ENCODE data around the gene THPO. TPM values are rescaled to one million over a fixed set of nuclear protein-coding genes. Genes with fewer than 3 reads are reported as not detected.
A peak's percentile ranks its signal among the peaks of the same experiment; 100 is the strongest.

The THPO gene
- total RNA-seq, 2 donors from 2014 or later = not detected

DNA sequence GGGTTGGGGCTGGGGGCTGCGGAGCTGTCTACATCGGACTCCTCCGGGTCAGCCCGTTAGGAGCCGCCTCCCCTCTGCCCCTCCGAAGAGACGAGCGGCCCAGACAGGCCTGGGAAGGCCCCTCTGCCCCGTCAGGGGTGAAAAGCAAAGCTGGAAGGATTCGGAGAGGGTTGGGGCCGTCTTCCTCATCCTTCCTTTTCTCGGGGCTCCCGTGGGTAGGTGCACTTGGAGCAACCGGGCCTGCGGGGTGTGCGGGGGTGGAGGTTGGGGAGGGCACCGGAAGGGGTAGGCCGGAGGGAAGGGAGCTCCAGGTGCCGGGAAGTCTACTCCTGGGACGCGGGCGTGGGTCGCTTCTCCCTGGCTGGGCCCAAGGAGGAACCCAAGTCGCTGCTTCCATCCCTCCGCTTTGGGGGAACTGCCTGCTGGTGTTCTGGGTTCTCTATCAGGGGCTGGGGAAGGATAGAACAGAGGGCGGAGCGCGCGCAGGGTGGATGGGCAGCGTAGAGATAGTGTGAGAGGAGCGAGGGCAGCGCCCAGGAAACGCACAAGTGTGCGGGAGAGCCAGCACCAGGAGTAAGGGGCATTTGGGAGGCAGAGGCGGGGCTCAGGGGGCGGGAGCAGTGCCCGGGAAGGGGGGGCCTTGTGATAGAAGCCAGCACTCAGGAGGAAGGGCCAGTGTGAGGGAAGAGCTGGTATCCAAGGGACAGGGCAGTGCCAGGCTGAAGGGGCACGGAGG, 15.9 kb downstream of the THPO start:
- Mint-ChIP-seq H3K4me1 (peaks cover 15% of the 10 kb centered on the region), H3K9me3 (no peaks in the 10 kb centered on the region), H3K36me3 (ENCODE audit: low read depth) (peaks cover 41% of the 10 kb centered on the region), H3K4me3 (peak overlapping the region; percentile 94), H3K27me3 (no peaks in the 10 kb centered on the region), H3K27ac (peak overlapping the region; percentile 98)
- peak; percentile 26 for ATAC-seq (replicated peaks)

DNA sequence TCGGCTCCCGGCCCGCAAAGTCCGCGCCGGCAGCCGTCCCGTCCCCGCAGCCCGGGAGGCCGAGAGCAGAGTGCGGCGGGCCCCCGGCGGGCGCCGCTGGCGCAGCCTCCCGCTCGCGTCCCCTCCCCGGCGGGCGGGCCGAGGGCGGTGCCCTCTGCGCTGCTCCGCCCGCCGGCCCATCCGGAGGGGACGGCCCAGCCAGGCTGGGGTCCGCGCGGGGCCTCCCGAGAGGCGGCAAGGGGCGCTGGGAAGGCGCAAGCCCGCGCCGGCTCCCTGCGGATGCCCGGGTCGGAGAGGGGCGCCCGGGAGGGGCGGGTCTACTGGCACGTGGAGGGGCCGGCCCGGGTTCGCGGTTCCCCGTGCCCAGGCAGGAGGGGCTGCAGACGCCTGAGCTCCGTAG, 16.5 kb downstream of the THPO start, which contains the start of the genes CLCN2 and POLR2H:
Gene CLCN2, minus strand, starts transcription at position 74 of the 400 bp plus-strand sequence. CDS start 126 bp downstream, outside the sequence.
Gene POLR2H, plus strand, starts transcription at position 179 of the 400 bp plus-strand sequence. CDS start 1,783 bp downstream, outside the sequence.
- Mint-ChIP-seq H3K9me3 (no peaks in the 10 kb centered on the region), H3K4me1 (peaks cover 15% of the 10 kb centered on the region), H3K36me3 (ENCODE audit: low read depth) (peaks cover 35% of the 10 kb centered on the region), H3K4me3 (peak within 1 kb of the TSS; percentile 94), H3K27me3 (no peaks in the 10 kb centered on the region), H3K27ac (peak within 1 kb of the TSS; percentile 98)
- ATAC-seq (replicated peaks) = peak; percentile 59

DNA sequence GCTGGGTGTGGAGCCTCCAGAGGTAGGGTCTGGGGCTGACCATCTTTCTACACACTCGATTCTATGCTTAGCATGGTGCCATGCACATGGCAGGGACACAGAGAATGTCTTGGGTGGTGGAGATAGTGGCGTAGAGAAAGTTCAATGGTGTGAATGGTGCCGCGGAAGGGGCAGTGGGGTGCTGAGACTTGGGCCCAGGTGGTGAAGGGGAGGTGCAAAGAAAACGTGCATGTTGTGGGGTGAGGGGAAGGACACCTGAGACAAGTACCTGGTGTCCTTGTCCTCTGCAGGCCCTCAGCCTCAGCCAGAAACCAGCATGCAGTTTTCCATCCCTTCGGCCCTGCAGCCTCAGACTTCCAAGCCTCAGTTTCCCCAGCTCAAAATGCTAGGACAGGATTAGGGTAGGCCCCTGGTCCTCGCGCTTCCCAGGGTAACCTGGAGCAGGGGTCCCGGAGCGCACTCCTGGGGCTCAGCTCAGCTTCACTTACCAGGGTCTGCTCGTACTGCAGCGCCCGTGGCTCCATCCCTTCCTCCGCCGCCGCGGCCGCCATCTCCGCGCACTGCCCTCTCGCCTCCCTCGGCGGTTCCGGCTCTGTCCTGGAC, 17.0 kb downstream of the THPO start:
- H3K9me3 Mint-ChIP-seq = no peaks in the 10 kb centered on the region
- peak overlapping the region; percentile 59 for H3K27ac Mint-ChIP-seq
- H3K4me1 Mint-ChIP-seq = peaks cover 15% of the 10 kb centered on the region
- no peak for ATAC-seq (replicated peaks)
- H3K27me3 Mint-ChIP-seq = no peaks in the 10 kb centered on the region
- H3K4me3 Mint-ChIP-seq = peak overlapping the region; percentile 82
- peaks cover 30% of the 10 kb centered on the region for H3K36me3 Mint-ChIP-seq (ENCODE audit: low read depth)

DNA sequence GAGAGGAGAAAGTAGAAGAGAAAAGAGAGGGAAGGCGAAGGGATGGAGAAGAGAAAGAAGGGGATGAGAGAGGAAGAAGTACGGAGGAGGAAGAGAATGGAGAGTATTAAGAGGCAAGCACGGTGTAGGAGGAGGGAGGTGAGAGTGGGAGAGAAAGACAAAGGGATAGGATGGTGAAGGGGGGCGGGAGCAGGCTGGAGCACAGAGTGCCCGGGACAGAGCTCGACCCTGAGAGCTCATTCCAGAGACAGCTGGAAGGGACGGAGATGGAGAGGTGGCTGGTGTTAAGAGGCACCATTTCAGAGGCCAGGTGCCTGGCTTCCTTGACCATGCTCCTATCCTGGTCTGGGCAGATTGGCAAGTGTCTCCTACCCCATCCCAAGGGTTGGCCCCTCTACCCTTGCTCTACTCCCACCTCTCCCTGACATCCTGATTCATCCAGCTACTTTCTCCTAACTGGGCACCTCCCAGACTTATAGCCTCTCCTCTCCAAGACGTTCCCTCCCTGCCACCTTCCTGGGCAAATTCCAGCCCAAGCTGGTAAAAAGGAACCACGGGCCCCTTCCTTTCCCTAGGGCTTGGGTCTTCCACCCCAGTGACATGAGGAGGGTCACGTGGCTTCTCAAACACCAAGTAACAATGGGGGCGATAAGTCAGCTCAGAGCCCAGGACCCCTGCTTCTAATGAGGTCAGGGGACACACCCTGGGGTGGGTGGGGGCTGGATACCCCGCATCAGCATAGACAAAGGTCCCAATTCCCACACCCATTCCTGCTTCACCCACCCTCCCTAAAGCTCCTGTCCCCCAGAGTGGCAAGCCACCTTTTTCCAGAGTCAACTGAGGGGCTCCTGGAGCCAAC, 17.7 kb downstream of the THPO start:
- H3K4me3 Mint-ChIP-seq = peak overlapping the region; percentile 82
- peaks cover 15% of the 10 kb centered on the region for H3K4me1 Mint-ChIP-seq
- peak overlapping the region; percentile 59 for H3K27ac Mint-ChIP-seq
- H3K27me3 Mint-ChIP-seq = no peaks in the 10 kb centered on the region
- no peaks in the 10 kb centered on the region for H3K9me3 Mint-ChIP-seq
- no peak for ATAC-seq (replicated peaks)
- H3K36me3 Mint-ChIP-seq (ENCODE audit: low read depth) = peaks cover 23% of the 10 kb centered on the region

DNA sequence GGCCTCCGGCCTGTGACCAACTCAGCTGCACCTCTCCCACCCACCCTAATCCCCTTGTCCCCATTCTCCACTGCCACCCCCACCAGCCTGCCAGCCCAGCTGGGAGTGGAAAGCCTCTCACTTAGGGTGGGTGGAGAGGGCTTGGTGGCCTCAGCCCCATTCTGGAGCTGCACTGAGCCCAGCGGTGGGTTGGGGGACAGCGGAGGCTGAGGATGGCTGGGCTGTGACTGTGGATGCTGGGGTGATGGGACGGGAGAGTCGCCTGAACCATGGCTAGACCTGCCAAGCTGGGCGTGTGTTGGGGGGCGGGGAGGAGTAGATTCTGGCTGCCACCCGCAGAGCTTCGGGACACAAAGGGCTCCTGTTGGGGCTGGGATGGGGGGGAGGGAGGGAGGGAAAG, 18.4 kb downstream of the THPO start:
- Mint-ChIP-seq H3K27ac (no peak overlapping the region), H3K4me1 (peaks cover 8% of the 10 kb centered on the region), H3K27me3 (no peaks in the 10 kb centered on the region), H3K4me3 (peak overlapping the region; percentile 82), H3K9me3 (no peaks in the 10 kb centered on the region), H3K36me3 (ENCODE audit: low read depth) (peaks cover 16% of the 10 kb centered on the region)
- no peak for ATAC-seq (replicated peaks)

DNA sequence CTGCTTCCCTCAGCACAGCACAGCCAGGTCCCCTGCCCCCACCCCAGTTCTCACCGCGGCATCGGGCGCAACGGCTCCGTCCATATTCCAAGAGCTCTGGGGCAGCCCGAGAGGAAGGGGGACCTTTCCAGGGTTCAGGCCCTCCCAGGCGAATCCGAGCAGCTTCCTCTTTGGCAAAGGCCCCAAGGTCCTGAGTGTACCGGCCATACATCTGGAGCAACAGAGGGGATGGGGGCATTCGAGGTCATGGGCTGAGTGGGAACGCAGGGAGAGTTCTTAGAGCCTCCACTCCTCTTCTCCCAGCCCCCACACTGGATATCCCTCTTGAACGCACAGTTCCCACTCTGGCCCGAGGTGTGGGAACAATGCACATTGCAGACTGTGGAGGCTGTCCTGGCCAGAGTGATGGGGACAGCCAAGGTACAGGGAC, 19.1 kb downstream of the THPO start:
- H3K4me3 Mint-ChIP-seq = no peak overlapping the region
- H3K27ac Mint-ChIP-seq = no peak overlapping the region
- no peaks in the 10 kb centered on the region for H3K9me3 Mint-ChIP-seq
- H3K4me1 Mint-ChIP-seq = peaks cover 4% of the 10 kb centered on the region
- no peak for ATAC-seq (replicated peaks)
- H3K36me3 Mint-ChIP-seq (ENCODE audit: low read depth) = peaks cover 9% of the 10 kb centered on the region
- H3K27me3 Mint-ChIP-seq = no peaks in the 10 kb centered on the region

DNA sequence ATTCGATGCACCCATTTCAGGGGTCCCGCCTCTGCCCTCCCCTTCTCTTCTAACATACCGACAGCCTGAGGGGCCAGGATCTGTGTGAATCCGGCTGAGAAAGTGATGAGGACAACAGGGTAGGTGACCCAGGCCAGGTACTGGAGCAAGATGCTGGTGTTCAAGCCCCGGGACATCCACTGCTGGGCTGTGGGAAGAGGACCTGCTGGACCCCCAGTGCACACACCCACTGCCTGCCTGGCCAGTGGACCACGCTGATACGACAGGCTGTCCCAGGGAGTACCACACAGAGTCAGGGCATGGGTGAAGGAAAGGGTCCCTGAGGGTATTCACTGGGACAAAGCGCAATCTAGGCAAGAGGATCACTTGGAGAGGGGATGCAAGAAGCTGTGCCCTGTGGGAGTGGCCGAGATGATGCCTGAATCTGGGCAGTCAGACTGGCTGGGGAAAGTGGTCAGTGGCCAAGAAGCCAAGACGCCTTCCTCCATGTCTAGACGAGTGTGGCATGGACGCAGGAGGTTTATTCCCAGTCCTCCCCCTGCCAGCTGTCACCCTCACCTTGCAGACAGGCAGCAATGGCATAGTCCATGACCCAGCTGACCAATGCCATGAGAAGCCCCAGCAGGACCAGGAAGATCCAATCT, 19.8 kb downstream of the THPO start:
- no peak for ATAC-seq (replicated peaks)
- Mint-ChIP-seq H3K27me3 (no peaks in the 10 kb centered on the region), H3K4me1 (peaks cover 4% of the 10 kb centered on the region), H3K27ac (no peak overlapping the region), H3K4me3 (no peak overlapping the region), H3K36me3 (ENCODE audit: low read depth) (peaks cover 3% of the 10 kb centered on the region), H3K9me3 (no peaks in the 10 kb centered on the region)

DNA sequence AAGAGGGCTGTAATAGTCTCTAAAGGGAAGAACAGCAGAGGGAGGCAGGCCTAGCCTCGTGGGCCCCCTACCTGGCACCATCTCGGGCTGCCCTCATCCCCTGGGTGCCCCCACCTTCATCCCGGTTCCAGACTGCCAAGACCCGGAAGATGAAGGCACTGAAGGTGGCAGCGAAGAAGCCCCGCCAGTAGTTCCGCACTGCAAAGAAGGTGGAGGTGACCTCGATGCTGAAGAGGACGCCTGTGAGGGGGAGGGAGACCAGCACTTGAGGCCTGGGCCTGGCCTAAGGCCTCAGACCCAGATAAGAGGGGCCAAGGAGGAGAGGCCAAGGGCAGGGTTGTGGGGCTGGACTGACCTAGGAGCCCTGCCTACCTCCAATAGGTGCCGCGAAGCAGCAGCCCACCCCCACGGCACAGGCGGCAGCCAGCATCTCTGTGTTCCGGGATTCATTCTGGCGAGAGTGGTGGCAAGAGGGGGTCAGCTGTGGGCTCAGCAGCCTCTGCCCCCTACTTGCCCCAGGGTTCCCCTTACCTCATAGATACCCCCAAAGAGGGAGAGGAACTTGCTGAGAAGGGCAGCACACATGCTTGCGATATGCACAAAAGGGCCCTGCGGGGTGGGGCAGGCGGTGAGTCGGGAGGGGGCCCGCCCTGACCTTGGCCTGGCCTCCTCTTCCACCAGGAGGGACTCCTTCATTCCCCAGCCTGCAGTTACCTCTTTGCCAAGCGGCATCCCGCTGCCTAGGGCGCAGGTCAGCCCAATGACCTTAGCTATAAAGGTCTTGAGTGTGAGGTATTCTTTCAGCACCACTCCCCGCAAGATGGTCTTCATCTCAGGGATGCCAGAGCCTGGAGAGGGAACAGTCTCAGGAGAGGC, 20.5 kb downstream of the THPO start:
- Mint-ChIP-seq H3K27me3 (no peaks in the 10 kb centered on the region), H3K27ac (no peak overlapping the region), H3K4me1 (peaks cover 4% of the 10 kb centered on the region), H3K36me3 (ENCODE audit: low read depth) (no peaks in the 10 kb centered on the region), H3K9me3 (no peaks in the 10 kb centered on the region), H3K4me3 (no peak overlapping the region)
- ATAC-seq (replicated peaks) = no peak

DNA sequence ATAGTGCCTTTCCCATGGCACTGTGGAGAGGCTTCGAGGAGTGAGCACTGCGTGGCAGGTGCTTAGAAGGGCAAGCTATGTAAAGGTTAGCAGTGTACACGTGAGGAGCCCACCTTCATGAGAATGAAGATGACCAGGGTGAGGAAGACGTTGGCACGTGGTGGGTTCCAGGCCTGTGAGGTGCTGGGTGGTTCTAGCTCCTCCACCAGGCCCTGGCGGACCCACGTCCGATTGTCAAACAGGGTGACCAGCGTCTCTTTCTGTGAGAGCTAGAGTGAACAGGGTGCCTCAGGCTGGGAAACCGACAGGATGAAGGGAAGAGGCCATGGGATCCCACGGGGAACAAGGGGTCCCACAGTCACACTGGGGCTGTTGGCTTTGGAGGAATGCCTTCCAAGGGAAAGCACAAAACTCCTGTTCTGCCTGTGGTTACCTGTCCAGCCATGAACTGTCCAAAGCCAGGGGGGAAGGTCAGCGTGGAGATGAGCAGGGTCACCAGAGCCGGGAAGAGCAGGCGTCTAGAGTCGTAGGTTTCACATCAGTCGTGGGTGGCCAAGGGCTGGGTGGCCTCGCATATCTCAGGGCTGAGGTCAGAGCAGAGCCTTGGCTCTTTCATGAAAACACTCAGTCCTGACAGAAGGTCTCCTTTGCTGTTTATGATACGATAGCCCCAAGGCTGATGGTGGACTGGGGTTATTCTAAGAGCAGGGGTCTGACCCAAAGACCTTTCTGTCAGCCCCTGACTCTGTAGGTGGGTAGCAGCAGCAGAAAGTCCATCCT, 22.6 kb downstream of the THPO start:
- Mint-ChIP-seq H3K4me1 (no peaks in the 10 kb centered on the region), H3K9me3 (no peaks in the 10 kb centered on the region), H3K4me3 (no peak overlapping the region), H3K27ac (peak overlapping the region; percentile 17), H3K36me3 (ENCODE audit: low read depth) (no peaks in the 10 kb centered on the region), H3K27me3 (no peaks in the 10 kb centered on the region)
- no peak for ATAC-seq (replicated peaks)

DNA sequence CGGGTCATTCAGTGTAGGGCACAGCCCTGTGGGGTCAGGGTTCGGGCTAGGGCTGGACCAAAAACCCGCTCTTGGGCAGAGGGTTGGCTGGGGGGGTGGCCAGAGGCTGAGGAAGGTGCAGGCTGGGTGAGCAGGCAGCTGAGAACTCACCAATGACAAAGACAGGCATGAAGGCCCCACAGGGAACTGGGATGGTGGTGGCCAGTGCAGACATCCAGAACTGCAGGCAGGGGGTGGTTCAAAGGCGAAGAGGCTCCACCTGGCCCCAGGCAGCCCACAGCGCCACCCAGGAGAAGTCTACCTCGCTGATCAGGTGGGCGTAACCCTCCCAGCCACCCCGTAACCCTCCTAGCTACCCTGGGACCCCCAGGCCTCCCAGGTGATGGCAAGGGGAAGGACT, 23.3 kb downstream of the THPO start:
- Mint-ChIP-seq H3K4me1 (no peaks in the 10 kb centered on the region), H3K27me3 (no peaks in the 10 kb centered on the region), H3K4me3 (no peak overlapping the region), H3K27ac (peak overlapping the region; percentile 17), H3K9me3 (no peaks in the 10 kb centered on the region), H3K36me3 (ENCODE audit: low read depth) (no peaks in the 10 kb centered on the region)
- no peak for ATAC-seq (replicated peaks)

DNA sequence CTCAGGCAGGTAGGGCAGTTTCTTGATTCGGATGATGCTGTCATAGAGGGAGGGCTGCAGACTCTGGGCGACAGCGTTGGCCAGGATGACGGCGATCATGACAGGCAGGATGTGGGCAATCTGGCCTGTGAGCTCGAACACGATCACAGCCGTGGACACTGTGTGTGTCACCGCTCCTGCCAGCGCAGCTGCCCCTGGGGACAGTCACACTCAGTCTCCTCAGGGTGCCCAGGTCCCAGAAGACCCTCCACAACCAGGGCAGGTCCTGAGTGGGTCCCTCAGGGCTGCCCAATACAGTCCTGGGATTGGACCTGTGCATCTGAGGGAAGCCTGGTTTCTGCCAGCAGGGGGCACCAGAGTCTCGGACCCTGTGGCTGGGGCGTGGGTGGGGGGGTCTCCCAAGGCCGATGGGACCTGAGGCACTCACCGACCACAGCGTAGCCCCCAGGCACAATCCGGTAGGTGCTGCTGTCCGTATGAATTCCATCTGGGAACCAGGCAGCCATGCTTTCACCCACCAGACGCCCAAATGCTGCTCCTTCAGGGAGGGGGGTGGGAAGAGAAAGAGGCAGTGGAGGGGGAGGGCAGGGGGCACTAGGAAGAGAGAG, 23.8 kb downstream of the THPO start:
- Mint-ChIP-seq H3K36me3 (ENCODE audit: low read depth) (no peaks in the 10 kb centered on the region), H3K27ac (peak overlapping the region; percentile 54), H3K9me3 (no peaks in the 10 kb centered on the region), H3K4me1 (no peaks in the 10 kb centered on the region), H3K27me3 (no peaks in the 10 kb centered on the region), H3K4me3 (no peak overlapping the region)
- peak; percentile 96 for ATAC-seq (replicated peaks)

DNA sequence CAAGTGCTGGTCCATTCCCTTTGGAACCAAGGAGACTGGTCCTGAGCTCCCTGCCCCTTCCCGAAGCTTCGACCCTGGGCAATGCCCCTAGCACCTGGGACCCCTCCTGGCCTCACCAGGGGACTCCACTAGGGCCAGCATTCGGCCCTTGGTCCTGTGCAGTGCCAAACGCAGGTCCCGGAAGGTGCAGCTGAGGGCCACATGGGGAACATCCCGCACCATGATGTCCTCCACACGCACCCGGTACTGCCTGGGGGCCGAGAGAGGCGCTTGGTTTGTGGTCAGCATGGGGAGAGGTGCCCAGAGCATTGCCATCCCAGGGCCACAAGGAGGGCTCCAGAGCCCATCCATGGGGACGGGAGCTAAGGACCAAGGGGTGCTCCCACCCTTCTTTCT, 24.5 kb downstream of the THPO start:
- Mint-ChIP-seq H3K27ac (peak overlapping the region; percentile 54), H3K36me3 (ENCODE audit: low read depth) (no peaks in the 10 kb centered on the region), H3K27me3 (no peaks in the 10 kb centered on the region), H3K4me3 (no peak overlapping the region), H3K4me1 (no peaks in the 10 kb centered on the region), H3K9me3 (no peaks in the 10 kb centered on the region)
- ATAC-seq (replicated peaks) = no peak
